ENCODE measurements around the gene RAPGEF3.

The RAPGEF3 gene

GRCh38 chr12:47741340-47741703, 17.4 kb downstream of the RAPGEF3 start:
- no peak for FAIRE-seq

- FAIRE-seq: no peak
Observed at GRCh38 chr12:47740606-47741339, 17.9 kb downstream of the RAPGEF3 start.

- no peak for FAIRE-seq
Observed at GRCh38 chr12:47739979-47740378, 18.7 kb downstream of the RAPGEF3 start.

DNA sequence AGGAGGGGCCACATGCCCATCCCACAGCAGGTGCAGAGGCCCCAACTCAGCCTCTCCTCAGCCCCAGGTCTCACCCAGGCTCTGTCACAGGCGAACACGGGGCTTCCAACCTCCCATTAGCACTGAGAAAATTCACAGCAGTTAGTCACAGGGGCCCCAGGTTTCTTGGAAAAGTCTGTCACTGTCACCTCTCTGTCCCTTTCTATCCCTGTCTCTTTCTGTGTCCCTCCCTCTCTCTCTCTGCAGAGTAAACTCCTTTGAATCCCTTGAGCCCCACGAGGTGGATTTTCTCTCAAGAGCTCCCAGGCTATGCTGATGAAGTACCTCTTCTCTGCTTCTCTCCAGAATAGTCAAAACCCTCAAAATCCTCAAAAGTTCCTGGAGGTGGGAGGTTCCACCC, 19.4 kb downstream of the RAPGEF3 start:
- no peak for FAIRE-seq

DNA sequence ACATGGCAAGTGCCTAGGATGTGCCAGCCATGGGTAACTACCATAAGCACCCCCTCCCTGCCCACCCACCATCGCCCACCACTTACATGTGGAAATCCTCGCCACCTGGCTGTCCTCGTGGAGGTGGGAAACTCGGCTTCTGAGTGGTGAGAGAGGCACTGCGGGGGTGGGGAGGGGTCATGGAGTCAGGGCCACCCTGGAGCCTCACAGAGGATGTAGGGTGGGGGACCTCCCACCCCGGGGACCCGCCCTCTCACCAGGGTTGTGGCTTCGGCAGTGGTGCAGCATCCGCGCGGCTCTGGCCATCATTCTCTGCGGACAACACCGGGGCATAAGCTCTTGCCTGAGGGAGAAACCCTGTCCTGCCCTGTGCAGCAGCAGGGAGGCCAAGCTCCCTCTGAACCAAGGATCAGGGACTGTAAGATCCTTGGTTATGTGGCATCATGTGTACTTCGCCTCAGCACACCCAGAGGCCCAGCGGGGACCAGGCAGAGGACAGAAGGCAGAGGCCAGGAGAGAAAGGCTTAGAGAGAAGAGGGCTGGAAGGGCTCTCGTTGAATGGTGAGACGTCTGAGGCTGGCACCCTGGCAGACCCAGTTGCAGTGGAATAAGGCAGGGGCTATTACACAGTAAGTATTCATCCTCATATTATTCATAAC, 20.6 kb downstream of the RAPGEF3 start:
- FAIRE-seq: no peak

DNA sequence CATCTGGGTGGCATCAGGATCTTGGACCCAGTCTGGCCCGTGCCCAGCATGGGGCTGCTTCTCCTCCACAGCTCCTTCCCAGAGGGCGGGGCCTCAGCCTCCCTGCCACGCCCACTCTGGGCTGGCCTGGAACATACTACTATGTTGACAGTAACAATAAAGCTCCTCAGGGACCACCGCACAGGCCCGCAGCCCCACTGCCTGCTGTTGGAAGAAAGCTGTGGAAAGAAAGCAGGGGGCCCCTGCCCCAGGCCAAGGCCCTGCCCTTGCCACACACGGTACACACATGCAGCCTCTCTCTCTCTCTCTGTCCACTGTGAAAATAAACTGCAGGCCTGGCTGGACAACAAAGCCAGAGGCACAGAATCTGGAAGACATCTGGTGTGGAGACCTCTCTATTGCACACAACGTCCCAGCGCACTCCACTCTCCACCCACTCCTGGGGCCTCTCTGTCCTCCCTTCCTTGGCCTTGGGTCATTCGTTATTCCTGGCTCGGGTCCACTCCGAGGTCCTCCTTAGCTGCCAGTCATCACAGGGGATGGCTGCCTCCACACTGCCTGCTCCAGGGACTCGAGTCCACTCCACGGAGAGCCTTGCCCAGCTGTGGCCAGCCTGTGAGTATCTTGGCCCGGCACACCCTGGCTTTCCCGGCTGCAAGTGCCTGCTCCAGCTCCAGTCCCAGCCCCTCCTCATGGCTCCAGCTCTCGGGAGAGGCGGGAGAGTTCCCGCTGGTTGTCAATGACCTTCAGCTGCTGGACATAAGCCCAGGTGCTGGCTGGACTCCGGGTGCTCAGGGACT, 21.6 kb downstream of the RAPGEF3 start:
- FAIRE-seq: no peak

GRCh38 chr12:47736216-47736615, 22.5 kb downstream of the RAPGEF3 start:
- no peak for FAIRE-seq

- no peak for FAIRE-seq
Observed at GRCh38 chr12:47735649-47736048, 23.0 kb downstream of the RAPGEF3 start.

- FAIRE-seq: no peak
Observed at GRCh38 chr12:47734725-47735480, 23.8 kb downstream of the RAPGEF3 start.

DNA sequence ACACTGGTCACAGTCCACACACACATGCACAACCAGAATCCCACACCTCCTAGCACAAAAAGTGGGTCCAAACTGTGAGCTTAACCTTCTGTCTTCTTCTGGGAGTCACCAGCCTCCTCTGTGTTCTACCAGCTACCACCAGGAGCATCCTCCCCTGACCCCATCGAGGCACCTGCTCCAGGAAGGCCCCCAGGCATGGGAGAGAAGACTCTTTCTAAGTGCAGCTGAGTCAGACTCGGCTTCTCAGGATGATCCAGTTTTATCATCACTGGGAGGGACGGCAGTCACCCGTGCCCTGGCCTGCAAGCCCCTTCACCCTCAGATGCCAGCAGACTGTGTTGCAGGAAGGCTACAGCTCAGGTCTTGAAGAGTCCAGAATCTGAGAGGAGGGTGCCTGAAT, 25.5 kb downstream of the RAPGEF3 start:
- FAIRE-seq: no peak

GRCh38 chr12:47732504-47732903, 26.2 kb downstream of the RAPGEF3 start:
- FAIRE-seq: no peak

GRCh38 chr12:47731723-47732122, 27.0 kb downstream of the RAPGEF3 start:
- FAIRE-seq: no peak

DNA sequence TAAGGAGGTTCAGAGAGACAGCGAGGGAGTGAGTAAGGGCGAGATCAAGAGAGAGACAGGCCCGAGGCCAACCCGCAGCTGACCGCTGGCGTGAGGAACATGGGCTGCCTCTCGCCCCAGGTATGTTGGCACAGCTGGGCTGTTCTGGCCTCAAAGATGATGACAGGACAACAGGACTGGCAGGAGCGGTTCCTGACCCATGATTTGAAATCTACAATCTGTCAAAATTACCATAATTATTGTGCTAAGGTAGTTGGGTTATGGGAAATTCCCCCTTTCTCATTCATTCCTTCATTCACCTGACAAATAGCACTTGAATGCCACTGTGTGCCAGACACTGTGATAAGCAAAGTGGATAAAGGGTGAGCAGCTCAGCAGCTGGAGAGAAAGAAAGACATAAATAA, 28.3 kb downstream of the RAPGEF3 start:
- FAIRE-seq: no peak

- no peak for FAIRE-seq
Observed at GRCh38 chr12:47729233-47729632, 29.4 kb downstream of the RAPGEF3 start.

GRCh38 chr12:47725893-47726292, 32.8 kb downstream of the RAPGEF3 start:
- FAIRE-seq: no peak

- FAIRE-seq: no peak
Observed at GRCh38 chr12:47725091-47725772, 33.4 kb downstream of the RAPGEF3 start, which contains the start of gene ENDOU. ENDOU (minus strand) TSS chr12:47725490; CDS start chr12:47725413, 77 bp downstream.

GRCh38 chr12:47722941-47723631, 35.6 kb downstream of the RAPGEF3 start:
- no peak for FAIRE-seq

DNA sequence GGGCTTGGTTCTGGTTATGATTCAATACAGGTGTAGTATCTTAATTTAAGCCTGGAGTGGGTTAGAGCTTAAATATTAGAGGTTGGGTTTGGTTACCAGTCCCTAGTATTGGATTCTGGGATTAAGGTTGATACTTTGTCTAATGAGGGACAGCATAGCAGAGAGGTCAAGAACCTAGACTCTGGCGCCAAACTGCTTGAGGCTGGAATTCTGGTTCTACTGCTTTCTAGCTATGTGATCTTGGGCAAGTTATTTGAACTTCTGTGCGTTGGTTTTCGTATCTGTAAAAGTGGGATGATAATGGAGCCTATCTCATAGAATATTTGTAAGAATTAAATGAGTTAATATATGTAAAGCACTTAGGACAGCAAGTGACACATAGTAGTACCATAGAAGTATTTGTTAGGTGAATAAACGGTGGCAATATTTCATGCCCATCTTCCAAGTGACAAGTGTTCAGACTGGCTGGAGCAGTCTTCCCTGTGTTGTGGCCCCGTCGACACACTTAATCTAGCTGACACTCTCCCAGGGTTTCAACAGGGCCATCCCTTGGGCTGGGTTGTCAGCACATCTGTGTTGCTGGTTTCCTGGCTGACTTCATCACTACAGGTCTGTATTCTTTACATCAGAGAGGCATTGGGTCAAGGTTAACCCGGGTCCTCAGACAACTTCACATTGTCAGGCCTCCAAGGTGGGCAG, 36.4 kb downstream of the RAPGEF3 start:
- no peak for FAIRE-seq

- FAIRE-seq: no peak
Observed at GRCh38 chr12:47721431-47721973, 37.2 kb downstream of the RAPGEF3 start.

DNA sequence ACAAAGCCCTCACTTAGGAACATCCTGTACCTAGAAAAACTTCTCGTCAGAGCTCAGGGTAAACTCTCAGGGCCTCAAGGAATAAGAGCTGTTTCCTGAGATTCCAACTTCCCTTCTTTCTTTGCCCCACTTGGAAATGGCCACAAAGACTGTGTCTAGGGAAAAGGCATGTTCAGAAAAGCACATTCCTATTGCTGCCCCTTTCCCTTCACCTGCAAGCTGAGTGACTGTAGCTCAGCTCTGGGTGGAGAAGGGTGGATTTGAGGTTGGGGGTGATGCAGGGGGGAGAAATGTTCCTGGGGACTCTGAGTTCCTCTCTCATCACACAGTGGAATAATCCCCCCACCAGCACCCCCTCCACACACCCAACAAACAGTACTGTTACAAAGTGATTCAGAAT, 40.1 kb downstream of the RAPGEF3 start:
- no peak for FAIRE-seq
